ENCODE measurements around the gene MRPS22. TPM values are rescaled to one million over a fixed set of nuclear protein-coding genes. Genes with fewer than 3 reads are reported as not detected.
"Not testable (repeated sequence)": the region's sequence is repeated elsewhere in the genome, so short reads cannot be mapped to it uniquely, and the experiment has no call there.

The MRPS22 gene
- total RNA-seq, 3 donors from 2014 or later: 59.4 to 77.6 (median 72.2) TPM

GRCh38 chr3:139378587-139379241 lies 34.9 kb downstream of the MRPS22 start:
- H3K27me3 Mint-ChIP-seq (ENCODE audit: low read depth): no peaks in the 10 kb centered on the region

GRCh38 chr3:139380575-139380974 lies 36.8 kb downstream of the MRPS22 start:
- no peaks in the 10 kb centered on the region for H3K27me3 Mint-ChIP-seq (ENCODE audit: low read depth)
- H3K4me3 Mint-ChIP-seq: no peak overlapping the region
- H3K36me3 Mint-ChIP-seq (ENCODE audit: insufficient read depth): peaks cover 36% of the 10 kb centered on the region

More at GRCh38 chr3:139378587-139379241, 34.9 kb downstream of the MRPS22 start:
- ATAC-seq: no peak
- no peak overlapping the region for H3K4me3 Mint-ChIP-seq
- peaks cover 50% of the 10 kb centered on the region for H3K36me3 Mint-ChIP-seq (ENCODE audit: insufficient read depth)
- H3K9me3 Mint-ChIP-seq: no peaks in the 10 kb centered on the region
- DNase-seq: no peak
- H3K4me1 Mint-ChIP-seq (ENCODE audit: low read depth): peaks cover 25% of the 10 kb centered on the region

GRCh38 chr3:139382291-139382690 lies 38.5 kb downstream of the MRPS22 start:
- not testable (repeated sequence) for H3K9me3 Mint-ChIP-seq; ATAC-seq; H3K4me3 Mint-ChIP-seq; DNase-seq; H3K27me3 Mint-ChIP-seq (ENCODE audit: low read depth)
- Mint-ChIP-seq H3K36me3 (ENCODE audit: insufficient read depth) (peaks cover 32% of the 10 kb centered on the region), H3K4me1 (ENCODE audit: low read depth) (peaks cover 39% of the 10 kb centered on the region)

More at GRCh38 chr3:139380575-139380974, 36.8 kb downstream of the MRPS22 start:
- peaks cover 27% of the 10 kb centered on the region for H3K4me1 Mint-ChIP-seq (ENCODE audit: low read depth)
- H3K9me3 Mint-ChIP-seq: no peaks in the 10 kb centered on the region
- ATAC-seq (no peak), DNase-seq (no peak)

- peaks cover 2% of the 10 kb centered on the region for H3K36me3 Mint-ChIP-seq (ENCODE audit: insufficient read depth)
- DNase-seq (no peak), ATAC-seq (no peak)
- peaks cover 43% of the 10 kb centered on the region for H3K4me1 Mint-ChIP-seq (ENCODE audit: low read depth)
- peak overlapping the region; percentile 96 for H3K4me3 Mint-ChIP-seq
- no peaks in the 10 kb centered on the region for H3K27me3 Mint-ChIP-seq (ENCODE audit: low read depth)
- H3K9me3 Mint-ChIP-seq: no peaks in the 10 kb centered on the region
Measured at GRCh38 chr3:139388077-139388476, 44.3 kb downstream of the MRPS22 start.

GRCh38 chr3:139388821-139389551 lies 45.2 kb downstream of the MRPS22 start:
- no peaks in the 10 kb centered on the region for H3K9me3 Mint-ChIP-seq
- peaks cover 2% of the 10 kb centered on the region for H3K36me3 Mint-ChIP-seq (ENCODE audit: insufficient read depth)
- H3K4me1 Mint-ChIP-seq (ENCODE audit: low read depth): peaks cover 43% of the 10 kb centered on the region
- H3K4me3 Mint-ChIP-seq: peak overlapping the region; percentile 96
- no peaks in the 10 kb centered on the region for H3K27me3 Mint-ChIP-seq (ENCODE audit: low read depth)
- DNase-seq: peak; percentile 11
- ATAC-seq: peak; percentile 39 to 44

GRCh38 chr3:139389552-139390368 lies 45.9 kb downstream of the MRPS22 start, which contains the start of gene COPB2:
Gene COPB2 (minus strand): TSS chr3:139389647. CDS start chr3:139389550, 97 bp downstream.
- H3K4me3 Mint-ChIP-seq: peak within 1 kb of the TSS; percentile 96
- ATAC-seq (peak; percentile 95), DNase-seq (peak; percentile 95)
- H3K36me3 Mint-ChIP-seq (ENCODE audit: insufficient read depth): peaks cover 2% of the 10 kb centered on the region
- peaks cover 41% of the 10 kb centered on the region for H3K4me1 Mint-ChIP-seq (ENCODE audit: low read depth)
- H3K27me3 Mint-ChIP-seq (ENCODE audit: low read depth): no peaks in the 10 kb centered on the region
- no peaks in the 10 kb centered on the region for H3K9me3 Mint-ChIP-seq

- H3K4me3 Mint-ChIP-seq: no peak overlapping the region
- H3K36me3 Mint-ChIP-seq (ENCODE audit: insufficient read depth): peaks cover 2% of the 10 kb centered on the region
- no peaks in the 10 kb centered on the region for H3K9me3 Mint-ChIP-seq
- peaks cover 12% of the 10 kb centered on the region for H3K4me1 Mint-ChIP-seq (ENCODE audit: low read depth)
- ATAC-seq (no peak), DNase-seq (no peak)
- H3K27me3 Mint-ChIP-seq (ENCODE audit: low read depth): no peaks in the 10 kb centered on the region
Measured at GRCh38 chr3:139394116-139394515, 50.3 kb downstream of the MRPS22 start.

GRCh38 chr3:139396707-139397106 lies 52.9 kb downstream of the MRPS22 start:
- H3K9me3 Mint-ChIP-seq: peaks cover 13% of the 10 kb centered on the region
- H3K27me3 Mint-ChIP-seq (ENCODE audit: low read depth): no peaks in the 10 kb centered on the region
- ATAC-seq: no peak
- H3K36me3 Mint-ChIP-seq (ENCODE audit: insufficient read depth): peaks cover 3% of the 10 kb centered on the region
- no peak overlapping the region for H3K4me3 Mint-ChIP-seq
- no peak for DNase-seq
- H3K4me1 Mint-ChIP-seq (ENCODE audit: low read depth): no peaks in the 10 kb centered on the region

- DNase-seq; H3K4me1 Mint-ChIP-seq (ENCODE audit: low read depth); ATAC-seq; H3K27me3 Mint-ChIP-seq (ENCODE audit: low read depth); H3K4me3 Mint-ChIP-seq; H3K36me3 Mint-ChIP-seq (ENCODE audit: insufficient read depth): not testable (repeated sequence)
- peaks cover 34% of the 10 kb centered on the region for H3K9me3 Mint-ChIP-seq
Measured at GRCh38 chr3:139401155-139401554, 57.3 kb downstream of the MRPS22 start.

Other genes with a start within 250 kb of the MRPS22 start
- gene COPB2, start 45.6 kb downstream of the MRPS22 start, total RNA-seq: 10 to 100 TPM; 83.3 to 89.1 (median 87.2) TPM
- gene RBP2, start 132.5 kb downstream of the MRPS22 start, total RNA-seq: not detected
- gene RBP1, start 195.7 kb downstream of the MRPS22 start, total RNA-seq: under 1 TPM in 1 of 3 donors, not detected in 2; 0.63 TPM

Measured in activated T-cell treated with anti-CD3 and anti-CD28 coated beads, Interleukin-2, amount 50 U/mL, for 4 hours (primary cell).